NCI-H1694 treated with DMSO at 0.1 percent for 48 hours (cell line): ENCODE results near the gene XKR8.
A peak's percentile ranks its signal among the peaks of the same experiment; 100 is the strongest.

ENCODE experiments used
- DNase-seq: peaks from one replicate; lab custom pipeline; 2025; lab: John Stamatoyannopoulos, UW

The XKR8 gene, protein sequence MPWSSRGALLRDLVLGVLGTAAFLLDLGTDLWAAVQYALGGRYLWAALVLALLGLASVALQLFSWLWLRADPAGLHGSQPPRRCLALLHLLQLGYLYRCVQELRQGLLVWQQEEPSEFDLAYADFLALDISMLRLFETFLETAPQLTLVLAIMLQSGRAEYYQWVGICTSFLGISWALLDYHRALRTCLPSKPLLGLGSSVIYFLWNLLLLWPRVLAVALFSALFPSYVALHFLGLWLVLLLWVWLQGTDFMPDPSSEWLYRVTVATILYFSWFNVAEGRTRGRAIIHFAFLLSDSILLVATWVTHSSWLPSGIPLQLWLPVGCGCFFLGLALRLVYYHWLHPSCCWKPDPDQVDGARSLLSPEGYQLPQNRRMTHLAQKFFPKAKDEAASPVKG

GRCh38 chr1:27959792-27960603, at the start of gene XKR8:
XKR8 (plus strand) TSS chr1:27959973; CDS start chr1:27960070, 97 bp downstream.
- peak; percentile 11 for DNase-seq

- no peak for DNase-seq
Observed at GRCh38 chr1:27912429-27912828, 47.3 kb upstream of the XKR8 start.

GRCh38 chr1:27915082-27915575, 44.6 kb upstream of the XKR8 start:
- DNase-seq, result no peak

GRCh38 chr1:27922272-27922671, 37.5 kb upstream of the XKR8 start:
- DNase-seq, result no peak

DNA sequence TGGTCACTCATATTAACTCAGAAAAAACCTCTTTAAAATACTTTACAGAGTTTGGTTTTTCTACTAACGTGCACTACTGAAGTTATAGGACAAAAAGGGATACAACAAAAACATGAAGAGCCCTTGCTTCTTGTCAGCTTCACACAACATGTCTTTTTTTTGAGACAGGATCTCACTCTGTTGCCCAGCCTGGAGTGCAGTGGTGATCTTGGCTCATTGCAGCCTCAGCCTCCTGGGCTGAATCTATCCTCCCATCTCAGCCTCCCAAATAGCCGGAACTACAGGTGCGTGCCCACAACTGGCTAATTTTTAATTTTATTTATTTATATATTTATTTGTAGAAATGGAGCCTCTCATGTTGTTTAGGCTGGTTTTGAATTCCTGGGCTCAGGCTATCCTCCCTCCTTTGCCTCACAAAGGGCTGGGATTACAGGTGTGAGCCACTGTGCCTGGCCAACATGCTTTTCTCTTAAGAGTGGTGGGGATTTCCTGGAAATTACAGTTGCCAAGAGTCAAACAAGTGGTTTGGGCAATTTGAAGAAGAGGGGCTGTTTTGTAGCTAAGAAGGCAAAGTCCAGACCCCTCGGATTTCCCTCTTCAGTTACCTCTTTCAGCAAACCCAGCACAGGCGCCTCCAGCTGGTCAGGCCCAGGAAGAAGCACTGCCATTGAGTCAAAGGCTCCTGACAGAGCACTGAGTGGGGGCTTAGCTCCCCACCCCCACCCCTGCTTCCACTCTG, 31.4 kb upstream of the XKR8 start:
- no peak for DNase-seq

- no peak for DNase-seq
Observed at GRCh38 chr1:27931184-27931583, 28.6 kb upstream of the XKR8 start.

DNA sequence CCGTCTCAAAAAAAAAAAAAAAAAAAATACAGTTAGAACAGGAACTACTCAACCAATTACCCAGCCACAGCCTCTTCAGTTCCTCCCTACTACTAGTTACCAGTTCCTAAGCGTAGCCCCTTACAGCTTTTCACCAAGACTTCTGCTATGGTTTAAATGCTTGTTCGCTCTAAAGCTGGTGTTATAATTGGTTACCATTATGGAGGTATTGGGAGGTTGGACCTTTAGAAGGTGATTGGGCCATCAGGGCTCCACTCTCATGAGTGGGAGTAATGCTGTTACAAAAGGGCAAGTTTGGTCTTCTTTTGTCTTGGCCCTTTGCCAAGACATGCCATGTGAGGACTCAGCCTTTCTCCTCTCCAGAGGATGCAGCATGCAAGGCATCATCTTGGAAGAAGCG, 28.0 kb upstream of the XKR8 start:
- no peak for DNase-seq

DNA sequence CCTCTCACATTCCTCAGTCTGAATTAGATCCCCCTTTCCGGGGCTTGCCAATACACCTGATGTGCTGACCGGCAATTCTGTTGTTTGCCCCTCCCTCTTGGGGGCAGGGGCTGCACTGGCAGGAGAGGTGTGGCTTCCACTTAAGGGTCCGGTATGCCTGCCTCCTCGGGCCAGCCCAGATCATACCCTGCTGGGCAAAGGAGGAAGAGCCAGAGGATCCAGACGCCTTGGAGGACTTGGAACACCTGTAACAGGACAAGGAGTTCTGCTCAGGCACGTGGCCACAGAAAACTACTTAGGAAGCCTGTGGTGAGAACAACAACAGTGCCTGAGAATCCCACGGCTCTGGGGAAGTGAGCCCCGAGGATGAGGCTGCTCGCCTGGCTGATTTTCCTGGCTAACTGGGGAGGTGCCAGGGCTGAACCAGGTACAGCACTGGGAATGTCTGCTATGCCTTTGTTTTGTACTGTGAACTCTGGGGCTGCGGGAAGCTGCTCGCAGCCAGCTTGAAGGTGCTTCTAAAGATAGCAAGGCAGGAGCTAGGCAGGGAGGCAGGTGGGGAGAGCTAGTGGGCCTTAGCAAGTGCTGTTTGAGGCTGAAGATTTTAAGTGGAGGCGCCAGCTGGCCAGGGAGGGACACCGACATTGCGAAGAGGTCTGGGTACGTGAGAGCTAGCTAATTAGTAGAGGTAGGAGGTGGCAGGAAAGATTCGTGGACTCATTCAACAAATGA, 24.8 kb upstream of the XKR8 start, which contains the start of gene SMPDL3B:
SMPDL3B (plus strand) TSS at position 183 of the 732 bp plus-strand sequence; CDS start at position 367, 184 bp downstream.
- no peak for DNase-seq

DNA sequence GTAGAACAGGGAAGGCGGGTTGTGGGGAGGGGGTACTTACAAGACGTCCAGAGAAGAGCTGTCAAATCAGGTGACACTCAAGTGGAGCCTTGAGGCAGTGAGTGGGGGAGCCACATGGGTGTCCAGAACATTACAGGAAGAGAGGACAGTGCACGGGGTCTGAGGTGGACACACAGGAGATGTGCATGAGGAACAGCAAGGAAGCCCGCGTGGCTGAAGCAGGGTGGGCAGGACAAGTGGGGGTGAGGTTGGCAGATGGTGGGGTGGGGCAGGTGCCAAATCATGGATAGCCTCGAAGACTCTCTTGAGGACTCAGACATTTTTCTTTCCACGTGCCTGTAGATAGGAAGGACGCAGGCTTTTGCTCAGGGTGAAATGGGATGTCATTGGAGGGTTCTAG, 24.1 kb upstream of the XKR8 start:
- DNase-seq, result no peak

GRCh38 chr1:27936370-27936769, 23.4 kb upstream of the XKR8 start:
- DNase-seq, result no peak

DNA sequence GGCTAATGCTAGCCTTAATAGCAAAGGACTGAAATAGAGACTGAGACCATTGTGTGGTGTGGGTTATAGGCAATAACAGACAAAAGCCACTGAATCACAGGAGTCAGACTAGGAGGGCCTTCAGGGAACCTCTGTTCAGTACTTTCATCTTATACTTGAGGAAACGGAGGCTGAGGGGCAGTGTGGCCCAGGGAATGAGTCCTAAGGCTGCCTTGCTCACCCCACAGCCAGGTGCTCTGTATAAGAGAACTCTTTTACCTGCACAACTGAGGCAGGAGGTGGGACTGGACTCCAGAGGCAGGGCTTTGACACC, 22.3 kb upstream of the XKR8 start:
- no peak for DNase-seq

DNA sequence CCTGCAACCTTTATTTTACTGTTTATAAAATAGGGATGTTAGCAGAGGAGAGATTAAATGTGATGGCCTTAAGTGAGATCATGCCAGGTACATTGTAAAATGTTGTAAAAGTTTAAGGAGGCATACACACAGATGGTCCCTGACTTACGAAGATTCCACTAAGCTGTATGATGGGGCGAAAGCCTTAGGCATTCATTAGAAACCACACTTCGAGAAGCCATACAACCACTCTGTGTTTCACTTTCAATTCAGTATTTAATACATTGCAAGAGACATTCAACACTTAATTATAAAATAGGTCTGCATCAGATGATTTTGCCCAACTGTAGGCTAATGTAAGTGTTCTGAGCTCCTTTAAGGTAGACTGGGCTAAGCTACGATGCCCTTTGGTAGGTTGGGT, 21.3 kb upstream of the XKR8 start:
- no peak for DNase-seq

- no peak for DNase-seq
Observed at GRCh38 chr1:27940297-27940696, 19.5 kb upstream of the XKR8 start.

GRCh38 chr1:27940870-27941560, 18.8 kb upstream of the XKR8 start:
- no peak for DNase-seq

GRCh38 chr1:27941671-27942540, 17.9 kb upstream of the XKR8 start:
- DNase-seq, result no peak

DNA sequence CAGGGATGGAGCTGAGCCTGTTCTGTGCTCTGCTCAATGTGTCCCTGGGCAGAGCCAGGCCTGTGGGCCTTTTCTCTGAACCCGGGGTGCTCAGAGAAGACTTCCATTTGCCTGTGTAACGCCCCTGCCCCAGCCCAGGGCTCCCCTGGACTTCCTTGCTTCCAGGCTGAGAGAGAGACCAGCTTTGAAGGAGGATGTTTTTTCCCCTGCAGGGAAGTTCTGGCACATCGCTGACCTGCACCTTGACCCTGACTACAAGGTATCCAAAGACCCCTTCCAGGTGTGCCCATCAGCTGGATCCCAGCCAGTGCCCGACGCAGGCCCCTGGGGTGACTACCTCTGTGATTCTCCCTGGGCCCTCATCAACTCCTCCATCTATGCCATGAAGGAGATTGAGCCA, 14.8 kb upstream of the XKR8 start:
- DNase-seq, result no peak

- DNase-seq, result no peak
Observed at GRCh38 chr1:27949027-27949426, 10.7 kb upstream of the XKR8 start.

GRCh38 chr1:27951396-27951795, 8.4 kb upstream of the XKR8 start:
- DNase-seq, result no peak

DNA sequence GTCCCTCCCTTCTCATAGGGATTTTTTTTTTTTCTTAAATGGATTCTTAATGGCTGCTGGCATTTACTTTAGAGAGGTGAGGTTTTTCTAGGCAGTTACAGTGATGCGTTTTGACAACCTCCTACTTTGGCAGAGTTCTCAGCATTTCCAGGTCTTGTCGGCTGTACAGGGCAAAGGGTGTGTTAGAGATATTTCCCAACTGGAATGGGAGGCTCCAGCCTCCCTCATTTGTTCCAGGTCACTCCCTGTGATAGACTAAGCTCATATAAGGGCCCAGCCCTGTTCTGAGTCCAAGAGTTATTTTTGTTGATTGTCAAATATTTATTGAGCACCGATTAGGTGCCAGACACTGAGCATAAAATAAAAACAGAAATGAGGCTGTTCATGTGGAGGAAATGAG, 7.6 kb upstream of the XKR8 start:
- DNase-seq, result no peak

DNA sequence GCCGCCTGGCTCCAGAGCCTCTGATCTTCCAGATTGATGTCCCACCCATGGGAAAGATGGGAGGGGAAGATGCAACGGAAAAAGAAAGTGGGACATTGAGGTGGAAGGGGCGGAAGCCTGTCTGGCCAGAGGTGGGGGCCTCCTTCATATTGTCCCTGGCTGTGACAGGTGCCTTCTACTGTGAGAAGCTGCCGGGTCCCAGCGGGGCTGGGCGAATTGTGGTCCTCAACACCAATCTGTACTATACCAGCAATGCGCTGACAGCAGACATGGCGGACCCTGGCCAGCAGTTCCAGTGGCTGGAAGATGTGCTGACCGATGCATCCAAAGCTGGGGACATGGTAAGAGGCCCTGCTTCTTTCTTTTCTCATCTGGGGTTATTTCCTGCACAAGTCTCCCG, 5.6 kb upstream of the XKR8 start:
- DNase-seq, result no peak
